GM12891 (cell line): Measurements from ENCODE around the gene ABCB1.

Source experiments
- DNase-seq: peaks from one replicate; pipeline ENCODE4 v3.0.0; 2011; ENCODE audit warnings: low spot score; ENCODE audit not compliant: insufficient read length
- FAIRE-seq: peaks from 2 replicates; lab custom pipeline; 2011; peaks lifted over from hg19 to GRCh38; lab: Jason Lieb, UNC
- PAX5 ChIP-seq: IDR thresholded peaks from 2 replicates; pipeline ENCODE4 v1.6.1; 2011; ENCODE audit warnings: low read length, moderate library complexity, mild to moderate bottlenecking; ENCODE audit not compliant: insufficient read depth, severe bottlenecking
- POLR2A ChIP-seq: IDR thresholded peaks from 2 replicates; pipeline ENCODE4 v1.6.1; 2011; ENCODE audit warnings: low read depth, low read length, control low read depth
- POLR2AphosphoS5 ChIP-seq: IDR thresholded peaks from 2 replicates; pipeline ENCODE4 v1.6.1; 2011; ENCODE audit warnings: low read depth, low read length, control low read depth
- POU2F2 ChIP-seq: IDR thresholded peaks from 2 replicates; pipeline ENCODE4 v1.6.1; 2011; ENCODE audit warnings: low read depth, mild to moderate bottlenecking, control low read depth, low read length, moderate library complexity
- SPI1 ChIP-seq: IDR thresholded peaks from 2 replicates; pipeline ENCODE4 v1.6.1; 2011; ENCODE audit warnings: low read depth, low read length, control low read depth
- TAF1 ChIP-seq: IDR thresholded peaks from 2 replicates; pipeline ENCODE4 v1.6.1; 2011; ENCODE audit warnings: low read depth, low read length, control low read depth

The ABCB1 gene

DNA sequence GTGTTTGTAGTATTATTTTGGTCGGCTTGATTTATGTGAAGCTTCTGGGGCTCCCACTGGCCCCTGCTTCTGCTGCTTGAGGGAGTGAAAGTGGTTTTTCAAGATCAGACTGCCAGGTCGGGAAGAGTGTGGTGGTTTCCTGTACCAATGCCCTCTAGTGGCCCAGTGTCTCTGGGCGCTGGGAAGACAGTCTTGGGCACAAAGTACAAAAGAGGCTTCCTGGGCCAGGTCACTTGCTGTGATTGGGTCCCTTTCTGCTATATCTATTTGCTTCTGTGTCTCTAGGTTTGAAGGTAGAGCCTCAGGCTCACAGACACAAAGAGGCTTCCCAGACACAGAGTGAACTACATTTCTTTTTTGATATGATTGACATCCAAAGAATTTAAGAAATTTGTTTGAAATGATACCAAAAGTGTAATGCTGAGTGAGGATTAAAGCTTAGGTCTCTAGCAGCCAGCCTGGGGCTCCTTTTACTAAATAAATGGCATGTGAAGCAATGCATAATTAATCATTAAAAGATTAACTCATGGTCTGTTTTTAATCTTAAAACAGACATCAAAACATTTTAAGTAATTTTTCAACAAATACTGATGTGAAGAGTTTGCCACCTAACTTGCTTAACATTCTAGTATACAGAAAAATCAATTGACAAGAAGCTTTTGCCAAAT is 36.3 kb downstream of the ABCB1 start:
- DNase-seq, result no peak
- TF ChIP-seq POU2F2 (no peak), POLR2AphosphoS5 (no peak), TAF1 (no peak), SPI1 (no peak), POLR2A (no peak), PAX5 (no peak)
- FAIRE-seq, result peak; percentile 5

DNA sequence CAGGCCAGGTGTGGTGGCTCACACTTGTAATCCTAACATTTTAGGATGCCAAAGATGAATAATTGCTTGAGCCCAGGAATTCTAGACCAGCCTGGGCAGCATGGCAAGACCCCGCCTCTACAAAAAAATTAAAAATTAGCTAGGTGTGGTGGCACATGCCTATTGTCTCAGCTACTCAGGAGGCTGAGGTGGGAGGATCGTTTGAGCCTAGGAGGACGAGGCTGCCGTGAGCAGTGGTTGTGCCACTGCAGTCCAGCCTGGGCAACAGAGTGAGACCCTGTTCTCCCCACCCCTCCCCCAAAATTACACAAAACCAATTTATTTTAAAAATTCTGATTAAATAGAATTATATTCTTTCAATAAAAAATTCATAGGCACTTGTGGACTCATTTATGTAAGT is 39.0 kb downstream of the ABCB1 start:
- FAIRE-seq (no peak), DNase-seq (no peak)
- TF ChIP-seq PAX5, result no peak
- no peak for TF ChIP-seq TAF1
- TF ChIP-seq POU2F2, result no peak
- TF ChIP-seq POLR2AphosphoS5, result no peak
- no peak for TF ChIP-seq POLR2A
- no peak for TF ChIP-seq SPI1

DNA sequence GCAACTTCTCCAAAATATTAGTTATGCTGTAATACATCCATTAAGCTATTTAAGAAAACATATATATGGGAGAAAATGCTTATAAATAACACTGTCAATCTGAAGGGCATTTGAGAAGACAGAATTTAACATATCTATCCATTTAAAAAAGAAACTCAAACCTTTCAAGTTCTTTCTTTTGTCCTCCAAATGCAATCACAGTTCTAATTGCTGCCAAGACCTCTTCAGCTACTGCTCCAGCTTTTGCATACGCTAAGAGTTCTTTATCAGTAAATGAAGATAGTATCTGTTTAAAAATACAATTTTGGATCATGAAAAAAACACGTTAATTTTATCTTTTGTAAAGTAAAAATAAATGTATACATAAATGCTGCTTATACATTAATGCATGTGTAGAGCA is 39.6 kb downstream of the ABCB1 start:
- DNase-seq (no peak), FAIRE-seq (no peak)
- no peak for TF ChIP-seq TAF1
- no peak for TF ChIP-seq PAX5
- TF ChIP-seq POLR2A, result no peak
- TF ChIP-seq SPI1, result no peak

DNA sequence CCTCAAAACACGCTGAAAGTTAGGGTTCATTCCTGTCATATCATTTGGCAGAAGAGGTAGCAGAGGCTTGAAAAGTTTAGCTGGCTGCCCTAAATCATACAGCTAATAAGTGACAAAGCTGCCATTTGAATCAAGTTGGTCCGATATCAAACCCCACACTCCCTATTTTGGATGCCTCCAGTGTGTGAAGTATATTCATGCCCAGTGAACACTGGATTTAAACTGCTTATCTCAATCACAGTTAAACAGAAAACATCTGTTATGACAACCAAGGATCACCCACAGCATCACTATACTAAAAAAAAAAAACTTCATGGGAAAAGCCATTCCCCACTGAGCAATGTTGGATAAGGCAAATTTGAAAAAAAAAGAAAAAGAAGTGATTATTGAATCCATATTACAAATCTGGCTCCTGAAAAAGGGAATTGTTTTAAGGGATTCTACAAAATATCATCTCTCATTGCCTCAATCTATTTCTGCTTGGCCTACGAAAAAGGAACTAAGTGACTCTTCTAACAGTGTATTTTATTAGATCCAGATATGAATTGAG is 48.3 kb downstream of the ABCB1 start:
- no peak for TF ChIP-seq POLR2AphosphoS5
- TF ChIP-seq PAX5, result no peak
- TF ChIP-seq POU2F2, result no peak
- TF ChIP-seq SPI1, result no peak
- TF ChIP-seq TAF1, result no peak
- TF ChIP-seq POLR2A, result no peak
- DNase-seq (no peak), FAIRE-seq (no peak)

DNA sequence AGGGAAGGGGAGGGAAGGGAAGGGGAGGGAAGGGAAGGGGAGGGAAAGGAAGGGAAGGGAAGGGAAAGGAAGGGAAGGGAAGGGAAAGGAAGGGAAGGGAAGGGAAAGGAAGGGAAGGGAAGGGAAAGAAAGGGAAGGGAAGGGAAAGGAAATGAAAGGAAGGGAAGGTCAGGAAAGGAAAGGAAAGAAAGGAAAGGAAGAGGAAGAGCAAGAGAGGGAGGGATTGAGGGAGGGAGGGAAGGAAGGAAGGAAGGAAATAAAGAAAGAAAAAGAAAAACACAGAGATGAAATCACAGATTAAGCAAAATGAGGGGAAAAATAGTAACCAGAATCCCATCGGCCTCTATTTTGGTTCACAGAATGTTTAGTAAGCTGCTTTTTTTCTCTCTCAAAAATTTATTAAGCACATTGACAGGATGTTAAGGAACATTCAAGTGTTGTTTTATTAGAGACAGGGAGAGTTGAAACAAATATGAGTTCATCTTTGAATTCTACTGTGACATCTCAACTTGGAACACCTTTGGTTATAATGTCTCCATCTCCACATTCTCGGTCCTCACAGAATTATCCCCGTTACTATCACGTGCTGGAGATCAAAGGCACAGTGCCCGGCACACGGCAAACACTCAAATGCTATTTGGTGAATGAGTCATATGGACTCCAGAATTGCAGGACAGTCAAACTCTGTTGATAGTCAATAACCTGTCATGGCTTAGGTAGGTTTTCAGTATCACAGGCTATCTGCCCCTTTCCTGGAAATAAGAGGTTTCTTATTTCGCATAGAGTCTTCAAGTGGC is 52.4 kb downstream of the ABCB1 start:
- TF ChIP-seq POLR2A (no peak), TAF1 (no peak), PAX5 (no peak), POLR2AphosphoS5 (no peak), POU2F2 (no peak), SPI1 (no peak)
- DNase-seq, result no peak
- no peak for FAIRE-seq

DNA sequence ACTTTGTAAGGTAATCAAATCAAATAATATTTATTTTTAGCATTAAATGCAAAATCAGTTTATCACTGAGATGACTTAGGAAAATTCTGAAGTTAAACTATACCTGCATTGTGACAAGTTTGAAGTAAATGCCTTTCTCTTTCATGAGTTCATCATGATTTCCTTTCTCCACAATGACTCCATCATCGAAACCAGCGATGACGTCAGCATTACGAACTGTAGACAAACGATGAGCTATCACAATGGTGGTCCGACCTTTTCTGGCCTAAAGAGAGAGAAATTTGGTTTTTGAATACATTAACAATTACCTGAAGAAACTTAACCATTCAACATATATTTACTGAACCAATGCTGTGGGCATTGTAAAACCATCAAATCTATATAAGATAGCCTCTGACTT is 54.9 kb downstream of the ABCB1 start:
- TF ChIP-seq TAF1, result no peak
- no peak for TF ChIP-seq POLR2A
- TF ChIP-seq SPI1, result no peak
- no peak for TF ChIP-seq POLR2AphosphoS5
- no peak for TF ChIP-seq PAX5
- TF ChIP-seq POU2F2, result no peak
- FAIRE-seq (no peak), DNase-seq (no peak)

DNA sequence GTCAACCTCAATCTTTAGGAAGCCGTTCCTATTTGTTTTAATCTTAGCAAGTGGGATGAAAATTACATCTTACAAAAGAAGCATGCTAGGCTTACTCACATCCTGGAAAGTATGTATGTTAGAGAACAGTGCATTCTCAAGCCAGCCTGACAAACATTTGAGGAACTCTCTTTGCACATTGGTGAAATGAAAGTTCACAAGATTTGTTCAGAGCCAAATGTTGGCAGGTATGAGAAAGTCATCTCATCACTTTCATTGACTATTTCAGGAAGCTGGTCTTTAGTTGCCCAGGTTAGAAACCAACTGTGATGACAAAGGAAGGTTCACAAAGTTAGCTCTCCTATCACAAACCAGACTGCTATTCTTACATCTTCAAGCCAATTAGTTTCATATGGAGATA is 57.1 kb downstream of the ABCB1 start:
- DNase-seq, result no peak
- peak; percentile 51 for FAIRE-seq
- TF ChIP-seq POLR2A, result no peak
- TF ChIP-seq POLR2AphosphoS5, result no peak
- no peak for TF ChIP-seq POU2F2
- no peak for TF ChIP-seq TAF1
- peak; percentile 41; the same call in 1 of the 2 replicates for TF ChIP-seq SPI1

DNA sequence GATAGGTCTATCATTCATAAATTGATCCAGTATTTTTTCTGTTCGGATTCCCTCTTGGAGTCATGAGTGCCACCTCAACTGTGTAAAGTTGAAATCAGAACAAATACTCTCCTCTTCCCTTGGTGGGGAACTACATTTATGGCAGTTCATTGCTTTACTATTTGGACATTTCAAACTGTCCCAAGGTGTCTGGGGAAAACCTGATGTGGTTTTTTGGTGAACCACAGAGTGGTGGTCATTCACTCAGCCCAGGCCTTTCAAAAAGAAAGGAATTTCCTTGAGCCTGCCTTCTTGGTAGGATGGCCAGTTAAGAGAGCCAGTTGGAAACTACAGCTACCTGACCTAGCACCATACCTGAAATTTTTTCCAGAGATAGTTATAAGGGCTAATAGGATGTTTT is 59.0 kb downstream of the ABCB1 start:
- FAIRE-seq (no peak), DNase-seq (no peak)
- no peak for TF ChIP-seq POLR2AphosphoS5
- TF ChIP-seq TAF1, result no peak
- TF ChIP-seq POU2F2, result no peak
- no peak for TF ChIP-seq SPI1
- TF ChIP-seq PAX5, result no peak
- no peak for TF ChIP-seq POLR2A

DNA sequence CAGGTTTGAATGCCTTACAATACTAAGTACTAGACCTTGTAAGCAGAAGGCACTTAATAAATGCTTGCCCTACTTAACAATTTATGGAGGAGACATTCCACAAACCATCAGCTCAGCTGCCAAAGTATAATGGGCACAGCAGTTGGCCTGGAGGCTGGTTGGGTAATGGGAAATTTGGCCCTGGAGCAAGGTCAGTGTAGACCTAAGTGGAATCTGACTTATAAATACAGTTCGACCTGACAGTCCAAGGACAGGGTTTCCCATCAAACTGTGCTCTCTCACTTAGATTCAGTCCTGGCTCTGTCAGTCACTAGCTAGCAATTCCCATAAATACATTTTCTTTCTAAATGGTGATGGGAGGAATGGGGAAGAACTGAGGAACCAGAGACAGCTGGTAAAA is 62.6 kb downstream of the ABCB1 start:
- FAIRE-seq (no peak), DNase-seq (no peak)
- TF ChIP-seq PAX5 (no peak), TAF1 (no peak), POLR2A (no peak), POLR2AphosphoS5 (no peak), POU2F2 (no peak), SPI1 (no peak)

DNA sequence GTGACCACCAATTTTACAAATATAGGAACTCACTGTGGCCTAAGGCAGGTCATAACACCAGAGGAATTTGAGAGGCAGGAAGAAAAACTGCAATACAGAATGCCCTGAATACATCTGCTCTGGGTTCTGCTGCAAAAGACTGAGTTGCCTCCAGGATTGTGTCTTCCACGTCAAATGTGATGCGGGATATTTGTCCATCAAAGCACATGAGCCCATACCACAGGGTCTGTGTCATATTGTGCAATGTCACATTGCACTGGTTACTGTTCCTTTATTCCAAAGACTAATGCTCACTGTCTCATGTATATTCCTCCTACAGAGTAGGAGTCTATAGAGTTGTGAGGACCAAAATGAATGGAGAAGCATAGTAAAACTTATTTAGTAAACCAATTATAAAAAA is 66.6 kb downstream of the ABCB1 start:
- no peak for TF ChIP-seq POLR2A
- no peak for TF ChIP-seq SPI1
- no peak for TF ChIP-seq TAF1
- TF ChIP-seq PAX5, result no peak
- TF ChIP-seq POLR2AphosphoS5, result no peak
- TF ChIP-seq POU2F2, result no peak
- FAIRE-seq (no peak), DNase-seq (no peak)
